OCI-LY3 (cell line): ENCODE measurements around the gene ACOX3.

Experiments used
- H2AFZ ChIP-seq: fragments of 200-600, 300-600 bp; shearing (Covaris generic); 2 replicates; pipeline ENCODE4 v1.6.0; 2014; ENCODE audit warnings: antibody characterized with exemption, low read depth, low read length
- H3K27ac ChIP-seq: fragments of 200-600, 300-600 bp; sonication (generic); 2 replicates; pipeline ENCODE4 v1.5.1; 2014; ENCODE audit warnings: mild to moderate bottlenecking, low read length, moderate library complexity, mixed read lengths
- H3K27me3 ChIP-seq: fragments of 200-600, 300-600 bp; sonication (generic); 2 replicates; pipeline ENCODE4 v1.6.1; 2014; ENCODE audit warnings: low read depth, low read length, mixed read lengths
- H3K36me3 ChIP-seq: fragments of 200-600, 300-600 bp; sonication (generic); replicated peaks from 2 replicates; pipeline ENCODE3; 2014; ENCODE audit warnings: low read depth, low read length, mixed read lengths
- H3K4me1 ChIP-seq: fragments of 300-600, 200-600 bp; sonication (generic); 2 replicates; pipeline ENCODE4 v1.6.1; 2014; ENCODE audit warnings: low read length, mixed read lengths
- H3K4me2 ChIP-seq: fragments of 200-600, 300-600 bp; sonication (generic); 2 replicates; pipeline ENCODE4 v1.6.1; 2014; ENCODE audit warnings: low read length, mixed read lengths
- H3K4me3 ChIP-seq: fragments of 300-600, 200-600 bp; sonication (generic); 2 replicates; pipeline ENCODE4 v1.5.1; 2014; ENCODE audit warnings: antibody characterized with exemption, mild to moderate bottlenecking, low read length, moderate library complexity
- H3K79me2 ChIP-seq: fragments of 300-600, 200-600 bp; shearing (Covaris generic); 2 replicates; pipeline ENCODE4 v1.6.1; 2014; ENCODE audit warnings: mild to moderate bottlenecking, low read length, mixed read lengths
- H3K9ac ChIP-seq: fragments of 300-600, 200-600 bp; shearing (Covaris generic); 2 replicates; pipeline ENCODE4 v1.6.0; 2014; ENCODE audit warnings: mild to moderate bottlenecking, low read length, moderate library complexity
- H3K9me3 ChIP-seq: fragments of 200-600, 300-600 bp; shearing (Covaris generic); 2 replicates; pipeline ENCODE4 v1.6.1; 2014; ENCODE audit warnings: low read length, mixed read lengths; ENCODE audit not compliant: insufficient read depth
- H4K20me1 ChIP-seq: fragments of 200-600, 300-600 bp; sonication (generic); 2 replicates; pipeline ENCODE4 v1.6.1; 2016; ENCODE audit warnings: low read length, mixed read lengths; ENCODE audit not compliant: insufficient read depth
- CTCF ChIP-seq: fragments of 200-600, 300-600 bp; sonication (generic); IDR thresholded peaks from 2 replicates; pipeline ENCODE4 v1.5.1; 2014; ENCODE audit warnings: antibody characterized with exemption, low read length, low read depth
- EZH2phosphoT487 ChIP-seq: fragments of 200-600 bp; shearing (Covaris generic); IDR thresholded peaks from 2 replicates; pipeline ENCODE4 v1.6.1; 2018; ENCODE audit warnings: antibody characterized with exemption, mixed run types, low read depth

ACOX3 gene

GRCh38 chr4:8446122-8446521 lies 5.6 kb upstream of the ACOX3 start:
- Histone ChIP-seq H3K4me1 (peaks cover 28% of the 10 kb centered on the region), H3K4me3 (no peak overlapping the region), H3K4me2 (no peak overlapping the region), H3K27ac (no peak overlapping the region), H3K27me3 (no peaks in the 10 kb centered on the region), H3K36me3 (peaks cover 17% of the 10 kb centered on the region), H4K20me1 (peaks cover 18% of the 10 kb centered on the region; the same call in 1 of the 2 replicates), H3K79me2 (peaks cover 74% of the 10 kb centered on the region), H3K9ac (no peak overlapping the region), H3K9me3 (no peaks in the 10 kb centered on the region), H2AFZ (no peak overlapping the region)
- TF ChIP-seq EZH2phosphoT487 (no peak), CTCF (no peak)

GRCh38 chr4:8443801-8444200 lies 3.3 kb upstream of the ACOX3 start:
- no peak overlapping the region for H3K9ac ChIP-seq
- peaks cover 13% of the 10 kb centered on the region for H3K36me3 ChIP-seq
- TF ChIP-seq CTCF, result no peak
- TF ChIP-seq EZH2phosphoT487, result no peak
- H3K9me3 ChIP-seq, result no peaks in the 10 kb centered on the region
- H3K4me3 ChIP-seq, result peak overlapping the region; percentile 9; the same call in 1 of the 2 replicates
- H3K79me2 ChIP-seq, result peaks cover 93% of the 10 kb centered on the region
- H3K4me2 ChIP-seq, result peak overlapping the region; percentile 84
- peaks cover 18% of the 10 kb centered on the region; the same call in 1 of the 2 replicates for H4K20me1 ChIP-seq
- H3K27me3 ChIP-seq, result no peaks in the 10 kb centered on the region
- no peak overlapping the region for H2AFZ ChIP-seq
- H3K4me1 ChIP-seq, result peaks cover 37% of the 10 kb centered on the region
- H3K27ac ChIP-seq, result 0 out of 2 replicates have a peak overlapping the region, but pooled peaks have one; percentile 31

GRCh38 chr4:8442596-8443358 lies 2.3 kb upstream of the ACOX3 start:
- TF ChIP-seq EZH2phosphoT487 (no peak), CTCF (no peak)
- H3K27me3 ChIP-seq, result no peaks in the 10 kb centered on the region
- H3K4me3 ChIP-seq, result peak overlapping the region; percentile 84
- H3K9ac ChIP-seq, result no peak overlapping the region
- peaks cover 39% of the 10 kb centered on the region for H3K4me1 ChIP-seq
- peak overlapping the region; percentile 31; the same call in 1 of the 2 replicates for H3K27ac ChIP-seq
- H3K9me3 ChIP-seq, result no peaks in the 10 kb centered on the region
- H3K4me2 ChIP-seq, result peak overlapping the region; percentile 84
- no peak overlapping the region for H2AFZ ChIP-seq
- H4K20me1 ChIP-seq, result peaks cover 18% of the 10 kb centered on the region; the same call in 1 of the 2 replicates
- peaks cover 13% of the 10 kb centered on the region for H3K36me3 ChIP-seq
- peaks cover 98% of the 10 kb centered on the region for H3K79me2 ChIP-seq

- H3K4me2 ChIP-seq, result peak overlapping the region; percentile 84
- no peaks in the 10 kb centered on the region for H3K27me3 ChIP-seq
- peaks cover 98% of the 10 kb centered on the region for H3K79me2 ChIP-seq
- peaks cover 45% of the 10 kb centered on the region for H3K4me1 ChIP-seq
- peak overlapping the region; percentile 95 for H3K9ac ChIP-seq
- H3K4me3 ChIP-seq, result peak overlapping the region; percentile 84
- peaks cover 13% of the 10 kb centered on the region; the same call in 1 of the 2 replicates for H4K20me1 ChIP-seq
- H3K36me3 ChIP-seq, result peaks cover 7% of the 10 kb centered on the region
- H3K9me3 ChIP-seq, result no peaks in the 10 kb centered on the region
- no peak for TF ChIP-seq EZH2phosphoT487
- no peak for TF ChIP-seq CTCF
- H2AFZ ChIP-seq, result no peak overlapping the region
- no peak overlapping the region; the same call in 1 of the 2 replicates for H3K27ac ChIP-seq
Observed at GRCh38 chr4:8441499-8442091, 1.1 kb upstream of the ACOX3 start.
